K562 (cell line): ENCODE results near the gene HYAL1. TPM values are rescaled to one million over a fixed set of nuclear protein-coding genes. Genes with fewer than 3 reads are reported as not detected.

Experiments used
- E2F5 ChIP-seq: sonication (generic); formaldehyde crosslinking; IDR thresholded peaks from 2 replicates; pipeline ENCODE4 v1.8.0; 2022; ENCODE audit warnings: mild to moderate bottlenecking, missing genetic modification reagents
- MGA ChIP-seq: fragments of 450-650 bp; IDR thresholded peaks from 2 replicates; pipeline ENCODE4 v1.6.1; 2016; ENCODE audit warnings: mild to moderate bottlenecking, moderate library complexity
- MTA2 ChIP-seq: fragments of 450-650 bp; IDR thresholded peaks from 2 replicates; pipeline ENCODE4 v1.6.1; 2016; ENCODE audit warnings: low read depth
- TEAD4 ChIP-seq, 2 experiments: sonication (generic) in 1 of 2; formaldehyde crosslinking in 1 of 2; IDR thresholded peaks; 2 replicates each; pipeline versions ENCODE4 v1.6.1 to v1.8.0; 2012 to 2022; ENCODE audit warnings: borderline replicate concordance in 1 of 2, inconsistent platforms in 1 of 2, low read length in 1 of 2, mild to moderate bottlenecking in 1 of 2, missing genetic modification reagents in 1 of 2
- ZNF717 ChIP-seq: fragments of 250-450 bp; sonication (Bioruptor Pico); IDR thresholded peaks from 2 replicates; pipeline ENCODE4 v1.5.0; 2021
- polyA plus RNA-seq, 8 experiments: library from polyadenylated mRNA; depleted of rRNA in 4 of 8; stranded (reverse) in 5 of 8; unstranded in 3 of 8; fragments of >200 nt; fragmentation: Nextera tagmentation in 2 of 8; fragmentation: Illumina TruSeq in 1 of 8; extraction: Ambion mirVana in 2 of 8; extraction: Trizol in 1 of 8; gene quantifications; 2 replicates each; pipeline versions ENCODE4 v1.2.1 to v1.2.3, GENCODE V29; 2011 to 2014; ENCODE audit warnings: inconsistent platforms in 1 of 8, missing spikeins in 1 of 8
- total RNA-seq, 7 experiments: library from RNA; depleted of rRNA in 6 of 7; stranded (reverse); fragments of >200 nt in 6 of 7; fragmentation: Illumina TruSeq in 2 of 7; extraction: Trizol in 2 of 7; gene quantifications; 2 replicates each; pipeline versions ENCODE4 v1.2.1 to v1.2.3, GENCODE V29; 2011 to 2021; ENCODE audit warnings: low replicate concordance in 1 of 7
- TF ChIP-seq, protein P1 (sequence below): sonication (generic); formaldehyde crosslinking; IDR thresholded peaks from 2 replicates; pipeline ENCODE4 v1.8.0; 2023; ENCODE audit warnings: mild to moderate bottlenecking, missing genetic modification reagents

Gene HYAL1
- total and polyA plus RNA-seq, 9 of the 15 experiments (the other 6 are each of a cell fraction or from before 2014, with no cell fraction given) = 1.4 to 8.5 (median 4.7) TPM

- TF ChIP-seq MGA (no peak), E2F5 (CRISPR knock-in tag) (no peak), TEAD4 (IDR thresholded peaks at IDR 0.05; ENCODE audit: low read length) (no peak), TEAD4 (CRISPR knock-in tag; IDR thresholded peaks at IDR 0.05; ENCODE audit: borderline replicate concordance) (no peak), ZNF717 (no peak), MTA2 (no peak)
- TF ChIP-seq, protein P1, sequence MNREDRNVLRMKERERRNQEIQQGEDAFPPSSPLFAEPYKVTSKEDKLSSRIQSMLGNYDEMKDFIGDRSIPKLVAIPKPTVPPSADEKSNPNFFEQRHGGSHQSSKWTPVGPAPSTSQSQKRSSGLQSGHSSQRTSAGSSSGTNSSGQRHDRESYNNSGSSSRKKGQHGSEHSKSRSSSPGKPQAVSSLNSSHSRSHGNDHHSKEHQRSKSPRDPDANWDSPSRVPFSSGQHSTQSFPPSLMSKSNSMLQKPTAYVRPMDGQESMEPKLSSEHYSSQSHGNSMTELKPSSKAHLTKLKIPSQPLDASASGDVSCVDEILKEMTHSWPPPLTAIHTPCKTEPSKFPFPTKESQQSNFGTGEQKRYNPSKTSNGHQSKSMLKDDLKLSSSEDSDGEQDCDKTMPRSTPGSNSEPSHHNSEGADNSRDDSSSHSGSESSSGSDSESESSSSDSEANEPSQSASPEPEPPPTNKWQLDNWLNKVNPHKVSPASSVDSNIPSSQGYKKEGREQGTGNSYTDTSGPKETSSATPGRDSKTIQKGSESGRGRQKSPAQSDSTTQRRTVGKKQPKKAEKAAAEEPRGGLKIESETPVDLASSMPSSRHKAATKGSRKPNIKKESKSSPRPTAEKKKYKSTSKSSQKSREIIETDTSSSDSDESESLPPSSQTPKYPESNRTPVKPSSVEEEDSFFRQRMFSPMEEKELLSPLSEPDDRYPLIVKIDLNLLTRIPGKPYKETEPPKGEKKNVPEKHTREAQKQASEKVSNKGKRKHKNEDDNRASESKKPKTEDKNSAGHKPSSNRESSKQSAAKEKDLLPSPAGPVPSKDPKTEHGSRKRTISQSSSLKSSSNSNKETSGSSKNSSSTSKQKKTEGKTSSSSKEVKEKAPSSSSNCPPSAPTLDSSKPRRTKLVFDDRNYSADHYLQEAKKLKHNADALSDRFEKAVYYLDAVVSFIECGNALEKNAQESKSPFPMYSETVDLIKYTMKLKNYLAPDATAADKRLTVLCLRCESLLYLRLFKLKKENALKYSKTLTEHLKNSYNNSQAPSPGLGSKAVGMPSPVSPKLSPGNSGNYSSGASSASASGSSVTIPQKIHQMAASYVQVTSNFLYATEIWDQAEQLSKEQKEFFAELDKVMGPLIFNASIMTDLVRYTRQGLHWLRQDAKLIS = no peak
Observed at GRCh38 chr3:50250514-50250913, 52.9 kb downstream of the HYAL1 start (continued).
